Measurements from ENCODE around the gene SLIT3.
A peak's percentile ranks its signal among the peaks of the same experiment; 100 is the strongest.

SLIT3 gene

DNA sequence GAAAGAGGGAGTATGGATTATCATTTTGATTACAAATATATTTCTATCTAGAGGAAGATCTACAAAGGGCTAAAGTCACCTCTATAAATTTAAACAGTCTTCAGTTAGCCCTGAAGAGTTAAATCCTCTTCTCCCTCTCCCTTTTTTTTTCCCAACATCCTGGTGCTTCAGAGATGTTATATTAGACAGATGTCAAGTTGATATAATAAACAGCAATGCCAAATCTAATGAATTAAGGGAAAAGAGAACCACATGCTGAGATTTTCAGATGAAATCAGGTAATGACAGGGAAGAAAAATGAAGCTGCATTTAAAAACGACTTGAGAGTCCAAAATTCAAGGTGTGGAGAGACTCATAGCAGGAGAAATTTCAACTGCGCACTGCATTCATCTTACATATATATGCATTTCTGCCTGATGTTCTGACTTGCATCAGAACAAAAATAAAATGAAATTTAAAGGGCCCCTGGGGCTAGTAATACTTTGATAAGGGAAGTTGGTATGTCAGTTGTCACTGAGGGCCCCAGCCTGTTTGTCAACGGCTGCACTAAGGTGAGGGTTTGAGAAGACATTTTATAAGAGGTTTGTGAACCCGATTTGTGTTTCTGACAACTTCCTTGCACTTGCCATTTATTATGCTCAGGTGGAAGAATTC lies 382.9 kb downstream of the SLIT3 start:
- DNase-seq = no peak

DNA sequence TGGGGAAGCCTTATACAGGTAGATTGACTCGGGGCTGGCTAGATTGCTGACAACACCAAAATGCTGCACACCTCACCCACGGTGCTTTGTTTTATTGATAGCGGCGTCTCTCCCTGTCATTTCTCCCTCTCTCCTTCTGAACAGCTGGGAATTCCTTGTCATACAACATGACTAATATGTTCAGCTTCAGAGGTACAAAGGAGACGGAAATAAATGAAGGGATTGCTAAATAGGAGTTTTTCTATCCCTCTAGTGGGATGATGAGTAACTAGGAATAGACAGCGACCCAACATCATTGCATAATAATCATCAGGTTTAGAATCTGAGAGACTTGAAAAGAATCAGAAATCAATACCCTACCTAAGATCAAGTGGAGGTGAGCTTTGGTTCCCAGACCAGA lies 384.1 kb downstream of the SLIT3 start:
- DNase-seq = no peak

DNA sequence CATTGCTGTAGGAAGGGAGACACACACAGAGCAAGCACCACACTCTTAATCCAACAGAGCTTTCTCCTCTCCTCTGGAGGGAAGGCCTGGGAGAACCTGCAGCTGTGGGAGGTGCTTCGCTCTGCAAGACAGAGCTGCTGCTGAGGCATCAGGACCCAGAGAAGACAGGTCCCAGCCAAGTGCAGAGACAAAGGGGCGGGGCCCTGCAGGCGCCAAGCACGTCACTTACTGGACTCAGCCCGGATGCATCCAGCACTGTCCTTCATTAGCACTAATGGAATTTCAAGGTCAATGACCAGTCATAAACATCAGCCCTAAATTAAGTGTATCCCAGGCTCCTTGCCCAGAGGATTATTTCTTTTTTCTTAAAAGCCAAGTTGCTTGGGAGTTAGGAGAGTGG lies 384.7 kb downstream of the SLIT3 start:
- no peak for DNase-seq

- DNase-seq = peak; percentile 9 to 59
Observed at GRCh38 chr5:168914491-168914890, 386.4 kb downstream of the SLIT3 start.

DNA sequence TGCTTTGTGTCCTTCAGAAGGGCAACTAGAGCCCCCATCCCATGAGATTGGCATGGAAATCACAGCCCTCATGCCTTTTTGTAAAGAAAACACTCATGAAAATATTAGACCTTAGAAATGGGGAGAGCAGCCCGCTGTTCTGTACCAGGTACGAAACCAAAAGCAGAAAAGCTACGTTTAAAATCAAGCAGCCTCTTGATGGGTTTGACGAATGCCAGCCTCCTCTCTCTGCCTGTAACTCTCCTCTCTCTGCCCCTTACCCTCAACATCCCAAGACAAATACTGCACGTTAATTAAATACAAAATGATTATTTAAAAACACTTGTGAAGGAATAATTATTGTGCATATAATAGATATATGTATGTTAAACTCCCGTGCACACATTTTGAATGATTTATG lies 390.1 kb downstream of the SLIT3 start:
- no peak for DNase-seq

DNA sequence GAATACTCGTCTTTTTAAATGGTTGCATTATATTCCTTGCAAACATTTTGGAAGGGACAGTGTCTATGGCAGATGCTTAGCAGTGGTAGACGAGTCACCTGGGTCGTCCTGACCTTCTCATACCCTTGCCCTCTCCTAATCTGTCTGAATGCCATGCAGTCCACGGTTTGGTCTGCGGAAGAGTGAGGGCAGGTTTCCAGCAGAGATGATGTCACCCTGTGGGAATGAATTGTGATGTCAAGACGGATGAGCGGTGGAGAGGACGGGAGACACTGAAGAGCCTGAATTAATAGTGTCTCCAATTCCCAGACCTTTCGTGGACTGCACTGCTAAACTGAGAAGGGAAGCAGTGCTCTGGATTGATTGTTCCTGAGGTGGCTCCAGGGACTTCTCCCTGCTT lies 392.7 kb downstream of the SLIT3 start:
- DNase-seq = no peak

GRCh38 chr5:168903061-168903460 lies 397.9 kb downstream of the SLIT3 start:
- DNase-seq = no peak

GRCh38 chr5:168899673-168900072 lies 401.3 kb downstream of the SLIT3 start:
- DNase-seq = no peak

GRCh38 chr5:168899264-168899663 lies 401.7 kb downstream of the SLIT3 start:
- DNase-seq = no peak

DNA sequence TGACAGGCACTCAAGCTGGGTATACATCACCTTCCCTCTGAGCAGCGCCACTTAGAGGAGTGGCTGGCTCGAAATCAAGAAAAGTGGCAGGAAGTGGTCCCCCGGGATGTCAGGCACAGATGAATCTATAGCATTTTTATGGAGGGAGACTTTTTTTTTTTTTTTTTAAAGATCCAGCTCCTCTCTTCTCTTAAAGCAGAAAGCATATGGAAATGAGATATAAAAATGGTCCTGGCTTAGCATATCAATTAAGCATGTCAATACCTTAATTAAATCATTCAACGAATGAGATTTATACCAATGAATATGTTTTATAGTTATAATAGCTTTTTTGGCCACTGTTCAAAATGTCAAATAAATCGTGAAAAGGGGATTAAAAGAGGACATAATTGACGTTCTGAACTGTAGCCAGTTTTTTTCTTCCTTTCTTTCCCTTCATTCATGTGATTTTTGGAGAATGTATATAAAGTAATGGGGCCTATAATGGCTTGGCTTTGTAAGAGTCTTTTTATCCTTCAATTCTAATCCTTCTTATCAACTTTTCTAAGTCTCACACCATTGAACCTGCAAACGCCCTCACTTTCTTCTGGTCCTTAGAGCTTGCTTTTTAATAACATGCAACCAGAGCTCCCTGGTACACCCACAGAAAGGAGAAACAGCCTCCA lies 402.6 kb downstream of the SLIT3 start:
- no peak for DNase-seq

GRCh38 chr5:168897387-168898122 lies 403.4 kb downstream of the SLIT3 start:
- DNase-seq = no peak

- no peak for DNase-seq
Observed at GRCh38 chr5:168895295-168896071, 405.5 kb downstream of the SLIT3 start.

DNA sequence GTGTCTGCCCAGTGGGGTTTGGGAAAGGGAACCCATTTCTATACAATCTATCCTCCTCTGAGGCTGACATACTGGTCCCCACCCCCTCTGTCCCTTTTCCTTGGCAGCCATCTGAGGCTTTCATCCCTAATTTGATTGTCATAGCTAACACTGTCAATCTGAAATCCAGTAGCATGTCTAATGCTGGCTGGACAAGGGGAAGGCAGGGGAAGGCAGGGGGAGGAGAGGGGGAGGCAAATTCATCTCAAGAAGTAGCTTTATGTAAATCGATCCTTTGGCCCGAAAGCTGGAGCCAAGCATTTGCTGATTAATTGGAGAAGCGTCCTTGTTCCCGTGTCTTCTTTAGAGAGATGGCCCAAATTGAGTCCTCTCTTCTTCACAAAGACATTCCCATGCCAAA lies 407.7 kb downstream of the SLIT3 start:
- DNase-seq = no peak

DNA sequence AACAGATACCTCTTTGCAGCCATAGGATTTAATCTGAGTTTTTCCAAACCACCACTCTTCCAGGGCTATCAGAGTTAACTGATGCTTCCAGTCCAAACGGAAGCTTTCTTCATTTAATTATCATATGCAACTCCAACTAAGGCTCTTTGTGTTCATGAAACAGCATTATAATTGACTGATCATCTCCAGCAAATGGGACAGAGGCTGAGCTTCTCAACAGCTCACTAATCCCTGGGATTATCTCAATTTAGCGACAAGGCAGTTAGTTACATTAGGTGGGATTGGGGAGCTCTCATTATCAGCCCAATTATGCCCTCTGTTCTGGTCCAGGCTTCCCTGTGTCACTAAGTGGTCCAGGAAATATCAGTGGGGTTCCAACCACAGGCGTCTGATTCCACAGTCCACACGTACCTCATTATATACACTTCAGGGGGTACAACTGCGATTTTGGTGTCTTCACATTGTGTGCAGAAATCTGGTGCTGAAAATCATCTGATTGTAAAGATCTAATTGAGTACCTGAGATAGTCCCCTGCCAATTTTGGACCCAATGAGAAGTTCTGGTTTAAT lies 408.2 kb downstream of the SLIT3 start:
- DNase-seq = no peak

- DNase-seq = no peak
Observed at GRCh38 chr5:168890816-168891812, 409.8 kb downstream of the SLIT3 start.

DNA sequence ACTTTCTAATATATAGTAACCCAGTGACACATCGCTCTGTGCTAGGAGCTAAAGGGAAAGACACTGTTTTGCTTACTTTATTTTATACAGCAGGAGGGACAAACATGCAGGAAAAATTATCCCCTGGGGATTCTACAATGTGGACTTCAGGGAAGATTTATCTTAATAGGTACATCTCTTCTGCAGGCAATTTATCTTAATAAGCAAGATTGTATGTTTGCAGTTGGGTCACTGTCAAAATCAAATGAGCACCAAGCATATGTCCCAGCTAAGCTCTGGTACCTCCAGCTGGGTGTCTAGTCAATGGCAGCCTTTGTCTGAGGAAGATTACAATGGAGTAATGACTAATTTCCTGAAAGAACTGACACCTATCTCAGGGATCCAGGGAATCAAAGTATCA lies 411.9 kb downstream of the SLIT3 start:
- no peak for DNase-seq

DNA sequence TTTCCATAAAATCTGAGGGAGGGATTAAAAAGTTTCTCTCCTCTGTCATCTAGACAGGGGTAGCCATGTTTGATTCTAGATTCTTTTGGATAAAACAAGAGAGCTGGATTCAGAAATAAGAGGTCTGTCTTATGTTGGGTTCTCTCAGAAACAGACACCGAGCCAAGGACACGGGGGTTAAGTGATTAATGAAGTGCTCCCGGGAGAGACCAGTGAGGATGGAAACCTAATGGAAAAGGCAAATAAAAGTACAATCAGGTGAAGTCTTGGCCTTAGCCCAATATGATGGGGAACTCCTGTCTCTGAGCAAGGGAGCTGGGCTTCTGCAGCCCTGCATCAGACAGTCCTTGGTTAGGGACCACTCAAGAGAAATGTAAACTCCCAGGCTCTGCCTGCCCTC lies 413.0 kb downstream of the SLIT3 start:
- DNase-seq = no peak

DNA sequence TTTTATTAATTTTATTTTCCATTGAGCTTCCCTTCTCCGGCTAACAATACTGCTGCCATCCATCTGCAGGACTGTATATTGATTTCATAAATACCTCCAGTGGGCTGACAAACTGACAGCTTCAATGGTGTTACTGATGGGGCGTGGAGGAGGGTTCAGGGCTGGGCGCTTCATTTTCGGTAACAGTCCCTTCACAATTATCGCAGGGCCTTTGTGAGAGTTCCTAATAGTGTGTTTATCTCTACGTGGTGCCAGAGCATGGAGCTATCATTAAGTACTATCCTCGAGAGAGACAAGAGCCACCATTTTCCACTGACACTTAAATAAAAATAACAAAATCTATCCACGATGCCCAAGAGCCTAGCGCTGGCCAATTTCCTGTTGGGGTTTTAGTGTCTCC lies 414.8 kb downstream of the SLIT3 start:
- DNase-seq = no peak

DNA sequence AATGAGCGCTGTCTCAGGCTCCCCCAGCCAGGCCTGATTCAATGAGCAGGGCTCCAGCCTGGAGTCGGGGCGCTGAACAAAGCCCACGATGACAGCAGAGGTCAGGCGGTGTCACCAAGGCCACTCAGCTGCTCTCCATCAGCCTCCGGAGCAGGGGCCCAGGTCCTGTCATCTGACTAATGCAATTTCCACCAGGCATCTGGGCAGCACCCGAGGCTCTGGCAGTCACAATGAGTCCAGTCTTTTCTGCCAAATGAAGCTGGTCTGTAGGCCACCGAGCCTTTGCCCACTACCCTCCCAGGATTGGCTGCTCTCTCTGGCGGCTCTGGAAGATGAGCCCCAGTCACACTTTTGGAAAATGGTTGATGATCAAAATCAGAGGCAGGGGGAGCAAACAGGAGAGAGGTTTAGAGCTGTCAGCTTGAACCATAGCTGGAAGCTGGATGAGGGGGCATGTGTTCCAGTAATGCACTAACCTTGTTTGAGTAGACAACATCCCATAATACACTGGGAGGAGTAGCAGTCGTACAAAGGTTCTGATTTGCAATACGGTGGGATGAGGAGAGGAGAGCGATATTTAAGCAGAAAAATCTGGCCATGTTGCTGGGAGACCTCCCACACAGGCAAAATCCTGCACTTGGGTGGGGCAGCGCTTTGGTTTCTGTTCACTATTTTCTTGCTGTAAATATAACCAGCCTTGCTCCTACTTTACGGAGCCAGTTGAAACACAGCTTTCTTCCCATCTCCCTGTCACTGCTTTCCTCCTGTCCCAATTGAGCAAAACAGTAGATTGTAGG lies 415.4 kb downstream of the SLIT3 start:
- DNase-seq = no peak

- no peak for DNase-seq
Observed at GRCh38 chr5:168883991-168884390, 416.9 kb downstream of the SLIT3 start.

GRCh38 chr5:168883281-168883741 lies 417.6 kb downstream of the SLIT3 start:
- no peak for DNase-seq
